HepG2 (cell line): Measurements from ENCODE around the gene STAM. TPM values are rescaled to one million over a fixed set of nuclear protein-coding genes. Genes with fewer than 3 reads are reported as not detected.
A peak's percentile ranks its signal among the peaks of the same experiment; 100 is the strongest.

Source experiments
- DNMT3B ChIP-seq: conservative IDR thresholded peaks from 2 replicates; pipeline ENCODE4 v1.6.1; 2016; ENCODE audit warnings: missing biosample characterization, control low read depth
- GABPB1 ChIP-seq: IDR thresholded peaks from 2 replicates; pipeline ENCODE4 v1.6.1; 2016; ENCODE audit warnings: mild to moderate bottlenecking, missing genetic modification reagents, moderate library complexity, missing compliant biosample characterization
- KMT2B ChIP-seq: IDR thresholded peaks from 2 replicates; pipeline ENCODE4 v1.6.1; 2016; ENCODE audit warnings: missing genetic modification reagents, missing compliant biosample characterization
- NPAS2 ChIP-seq: sonication (generic); formaldehyde crosslinking; IDR thresholded peaks from 2 replicates; pipeline ENCODE4 v1.8.0; 2022; ENCODE audit warnings: mild to moderate bottlenecking, missing genetic modification reagents, borderline replicate concordance
- POLR2G ChIP-seq: fragments of 200-400 bp; formaldehyde crosslinking; IDR thresholded peaks from 2 replicates; pipeline ENCODE4 v1.6.1; 2018; ENCODE audit warnings: mild to moderate bottlenecking, low read depth, low read length, moderate library complexity
- RBM39 ChIP-seq: fragments of 200-400 bp; formaldehyde crosslinking; IDR thresholded peaks from one replicate; pipeline ENCODE4 v1.6.1; 2018; ENCODE audit warnings: antibody characterized with exemption, mild to moderate bottlenecking, low read depth, low read length; ENCODE audit not compliant: poor library complexity, severe bottlenecking
- SP5 ChIP-seq: IDR thresholded peaks from 2 replicates; pipeline ENCODE4 v1.6.1; 2016; ENCODE audit warnings: low read depth, borderline replicate concordance
- TEAD3 ChIP-seq: optimal IDR thresholded peaks from 2 replicates; pipeline ENCODE3; 2016; ENCODE audit warnings: borderline replicate concordance
- TOE1 ChIP-seq: sonication (generic); formaldehyde crosslinking; IDR thresholded peaks from 2 replicates; pipeline ENCODE4 v1.4.0; 2020; ENCODE audit warnings: mild to moderate bottlenecking, missing genetic modification reagents
- ZFP62 ChIP-seq: sonication (generic); formaldehyde crosslinking; IDR thresholded peaks from 2 replicates; pipeline ENCODE4 v1.4.0; 2020; ENCODE audit warnings: missing genetic modification reagents
- ZNF121 ChIP-seq: sonication (generic); formaldehyde crosslinking; IDR thresholded peaks from 2 replicates; pipeline ENCODE4 v1.5.0; 2020; ENCODE audit warnings: mild to moderate bottlenecking, missing genetic modification reagents
- ZNF337 ChIP-seq: sonication (generic); formaldehyde crosslinking; IDR thresholded peaks from 2 replicates; pipeline ENCODE4 v1.5.1; 2020; ENCODE audit warnings: missing genetic modification reagents, low read depth, mild to moderate bottlenecking, borderline replicate concordance
- ZNF367 ChIP-seq: sonication (generic); formaldehyde crosslinking; IDR thresholded peaks from 2 replicates; pipeline ENCODE4 v1.4.0; 2020; ENCODE audit warnings: missing genetic modification reagents, borderline replicate concordance
- ZNF839 ChIP-seq: sonication (generic); formaldehyde crosslinking; IDR thresholded peaks from 2 replicates; pipeline ENCODE4 v1.4.0; 2020; ENCODE audit warnings: missing genetic modification reagents, mild to moderate bottlenecking, borderline replicate concordance
- ZSCAN22 ChIP-seq: sonication (generic); formaldehyde crosslinking; IDR thresholded peaks from 2 replicates; pipeline ENCODE4 v1.4.0; 2020; ENCODE audit warnings: mild to moderate bottlenecking, missing genetic modification reagents
- polyA plus RNA-seq, 8 experiments: library from polyadenylated mRNA; depleted of rRNA in 3 of 8; stranded (reverse) in 7 of 8; unstranded in 1 of 8; fragments of >200 nt; fragmentation: Illumina TruSeq in 4 of 8; extraction: Trizol in 4 of 8; gene quantifications; 2 replicates each; pipeline versions ENCODE4 v1.2.1 to v1.2.3, GENCODE V29; 2011 to 2016; ENCODE audit warnings: low read depth in 4 of 8, missing spikeins in 1 of 8, mixed read lengths in 1 of 8; ENCODE audit not compliant: insufficient read depth in 1 of 8
- total RNA-seq, 5 experiments: library from RNA; depleted of rRNA; stranded (reverse); fragments of >200 nt; fragmentation: Illumina TruSeq; extraction: Trizol; gene quantifications; 2 replicates each; pipeline ENCODE4 v1.2.3, GENCODE V29; 2016; ENCODE audit warnings: low read depth in 1 of 5
- TF ChIP-seq, protein P1 (sequence below): sonication (generic); formaldehyde crosslinking; IDR thresholded peaks from 2 replicates; pipeline ENCODE4 v1.9.0; 2021; ENCODE audit warnings: missing genetic modification reagents, borderline replicate concordance
- TF ChIP-seq, protein P2 (sequence below): sonication (generic); formaldehyde crosslinking; IDR thresholded peaks from 2 replicates; pipeline ENCODE4 v1.5.0; 2020; ENCODE audit warnings: mild to moderate bottlenecking, missing genetic modification reagents, moderate library complexity
- TF ChIP-seq, protein P3 (sequence below): sonication (generic); formaldehyde crosslinking; IDR thresholded peaks from 2 replicates; pipeline ENCODE4 v1.4.0; 2020; ENCODE audit warnings: low read depth, missing genetic modification reagents
- TF ChIP-seq, protein P4 (sequence below): sonication (generic); formaldehyde crosslinking; IDR thresholded peaks from 2 replicates; pipeline ENCODE4 v1.5.0; 2020; ENCODE audit warnings: mild to moderate bottlenecking, missing genetic modification reagents, borderline replicate concordance

The STAM gene
- total and polyA plus RNA-seq, 2 of the 13 experiments (the other 11 are each of a cell fraction or from before 2014, with no cell fraction given) = 19.5 to 25.1 TPM

DNA sequence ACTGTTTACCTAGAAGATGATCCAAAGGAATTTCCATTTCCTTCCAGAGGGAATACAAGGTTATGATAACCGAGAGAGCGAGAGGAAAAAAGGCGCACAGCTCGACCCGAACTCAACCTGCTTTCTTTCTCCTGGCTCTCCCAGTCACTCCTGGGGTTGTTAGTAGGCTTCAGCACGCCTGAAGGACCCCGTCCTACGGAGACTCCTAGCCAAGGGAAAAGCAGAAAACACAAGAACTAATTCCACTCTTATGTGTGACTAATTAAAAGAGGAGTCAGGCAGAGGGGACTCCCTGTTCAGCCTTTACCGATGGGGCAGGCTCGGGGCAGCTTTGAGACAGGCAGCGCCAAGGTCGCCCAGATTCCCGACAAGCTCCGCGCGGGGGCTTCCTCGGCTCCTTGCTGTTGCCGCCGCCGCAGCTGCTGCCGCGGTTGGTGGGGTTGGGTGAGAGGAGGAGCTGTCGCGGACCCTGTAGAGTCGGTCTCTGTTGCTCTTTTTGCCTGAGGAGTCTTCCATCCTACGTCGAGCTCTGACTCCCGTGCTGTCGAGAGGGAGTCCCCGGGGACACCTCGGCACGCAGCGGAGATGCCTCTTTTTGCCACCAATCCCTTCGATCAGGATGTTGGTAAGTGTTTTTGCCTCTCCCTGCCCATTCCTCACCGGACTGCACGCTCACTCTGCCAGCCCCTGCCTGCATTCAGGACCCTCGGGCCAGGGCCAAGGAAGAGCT, at the start of gene STAM (continued):
- TF ChIP-seq POLR2G = peak; percentile 92
- no peak for TF ChIP-seq SP5 (CRISPR knock-in tag)
- 0 out of 2 replicates have a peak, but pooled peaks have one; percentile 39 for TF ChIP-seq TOE1 (CRISPR knock-in tag)
- no peak for TF ChIP-seq RBM39
- no peak for TF ChIP-seq ZNF367 (CRISPR knock-in tag)
- TF ChIP-seq ZFP62 (CRISPR knock-in tag) = no peak
- TF ChIP-seq, protein P1, sequence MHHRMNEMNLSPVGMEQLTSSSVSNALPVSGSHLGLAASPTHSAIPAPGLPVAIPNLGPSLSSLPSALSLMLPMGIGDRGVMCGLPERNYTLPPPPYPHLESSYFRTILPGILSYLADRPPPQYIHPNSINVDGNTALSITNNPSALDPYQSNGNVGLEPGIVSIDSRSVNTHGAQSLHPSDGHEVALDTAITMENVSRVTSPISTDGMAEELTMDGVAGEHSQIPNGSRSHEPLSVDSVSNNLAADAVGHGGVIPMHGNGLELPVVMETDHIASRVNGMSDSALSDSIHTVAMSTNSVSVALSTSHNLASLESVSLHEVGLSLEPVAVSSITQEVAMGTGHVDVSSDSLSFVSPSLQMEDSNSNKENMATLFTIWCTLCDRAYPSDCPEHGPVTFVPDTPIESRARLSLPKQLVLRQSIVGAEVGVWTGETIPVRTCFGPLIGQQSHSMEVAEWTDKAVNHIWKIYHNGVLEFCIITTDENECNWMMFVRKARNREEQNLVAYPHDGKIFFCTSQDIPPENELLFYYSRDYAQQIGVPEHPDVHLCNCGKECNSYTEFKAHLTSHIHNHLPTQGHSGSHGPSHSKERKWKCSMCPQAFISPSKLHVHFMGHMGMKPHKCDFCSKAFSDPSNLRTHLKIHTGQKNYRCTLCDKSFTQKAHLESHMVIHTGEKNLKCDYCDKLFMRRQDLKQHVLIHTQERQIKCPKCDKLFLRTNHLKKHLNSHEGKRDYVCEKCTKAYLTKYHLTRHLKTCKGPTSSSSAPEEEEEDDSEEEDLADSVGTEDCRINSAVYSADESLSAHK (CRISPR knock-in tag) = no peak
- peak; percentile 61; the same call in 1 of the 2 replicates for TF ChIP-seq ZNF839
- TF ChIP-seq, protein P2, sequence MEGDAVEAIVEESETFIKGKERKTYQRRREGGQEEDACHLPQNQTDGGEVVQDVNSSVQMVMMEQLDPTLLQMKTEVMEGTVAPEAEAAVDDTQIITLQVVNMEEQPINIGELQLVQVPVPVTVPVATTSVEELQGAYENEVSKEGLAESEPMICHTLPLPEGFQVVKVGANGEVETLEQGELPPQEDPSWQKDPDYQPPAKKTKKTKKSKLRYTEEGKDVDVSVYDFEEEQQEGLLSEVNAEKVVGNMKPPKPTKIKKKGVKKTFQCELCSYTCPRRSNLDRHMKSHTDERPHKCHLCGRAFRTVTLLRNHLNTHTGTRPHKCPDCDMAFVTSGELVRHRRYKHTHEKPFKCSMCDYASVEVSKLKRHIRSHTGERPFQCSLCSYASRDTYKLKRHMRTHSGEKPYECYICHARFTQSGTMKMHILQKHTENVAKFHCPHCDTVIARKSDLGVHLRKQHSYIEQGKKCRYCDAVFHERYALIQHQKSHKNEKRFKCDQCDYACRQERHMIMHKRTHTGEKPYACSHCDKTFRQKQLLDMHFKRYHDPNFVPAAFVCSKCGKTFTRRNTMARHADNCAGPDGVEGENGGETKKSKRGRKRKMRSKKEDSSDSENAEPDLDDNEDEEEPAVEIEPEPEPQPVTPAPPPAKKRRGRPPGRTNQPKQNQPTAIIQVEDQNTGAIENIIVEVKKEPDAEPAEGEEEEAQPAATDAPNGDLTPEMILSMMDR (CRISPR knock-in tag) = peak; percentile 25; the same call in 1 of the 2 replicates
- peak; percentile 72 for TF ChIP-seq GABPB1
- TF ChIP-seq, protein P3, sequence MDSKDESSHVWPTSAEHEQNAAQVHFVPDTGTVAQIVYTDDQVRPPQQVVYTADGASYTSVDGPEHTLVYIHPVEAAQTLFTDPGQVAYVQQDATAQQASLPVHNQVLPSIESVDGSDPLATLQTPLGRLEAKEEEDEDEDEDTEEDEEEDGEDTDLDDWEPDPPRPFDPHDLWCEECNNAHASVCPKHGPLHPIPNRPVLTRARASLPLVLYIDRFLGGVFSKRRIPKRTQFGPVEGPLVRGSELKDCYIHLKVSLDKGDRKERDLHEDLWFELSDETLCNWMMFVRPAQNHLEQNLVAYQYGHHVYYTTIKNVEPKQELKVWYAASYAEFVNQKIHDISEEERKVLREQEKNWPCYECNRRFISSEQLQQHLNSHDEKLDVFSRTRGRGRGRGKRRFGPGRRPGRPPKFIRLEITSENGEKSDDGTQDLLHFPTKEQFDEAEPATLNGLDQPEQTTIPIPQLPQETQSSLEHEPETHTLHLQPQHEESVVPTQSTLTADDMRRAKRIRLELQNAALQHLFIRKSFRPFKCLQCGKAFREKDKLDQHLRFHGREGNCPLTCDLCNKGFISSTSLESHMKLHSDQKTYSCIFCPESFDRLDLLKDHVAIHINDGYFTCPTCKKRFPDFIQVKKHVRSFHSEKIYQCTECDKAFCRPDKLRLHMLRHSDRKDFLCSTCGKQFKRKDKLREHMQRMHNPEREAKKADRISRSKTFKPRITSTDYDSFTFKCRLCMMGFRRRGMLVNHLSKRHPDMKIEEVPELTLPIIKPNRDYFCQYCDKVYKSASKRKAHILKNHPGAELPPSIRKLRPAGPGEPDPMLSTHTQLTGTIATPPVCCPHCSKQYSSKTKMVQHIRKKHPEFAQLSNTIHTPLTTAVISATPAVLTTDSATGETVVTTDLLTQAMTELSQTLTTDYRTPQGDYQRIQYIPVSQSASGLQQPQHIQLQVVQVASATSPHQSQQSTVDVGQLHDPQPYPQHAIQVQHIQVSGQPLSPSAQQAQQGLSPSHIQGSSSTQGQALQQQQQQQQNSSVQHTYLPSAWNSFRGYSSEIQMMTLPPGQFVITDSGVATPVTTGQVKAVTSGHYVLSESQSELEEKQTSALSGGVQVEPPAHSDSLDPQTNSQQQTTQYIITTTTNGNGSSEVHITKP (CRISPR knock-in tag) = 0 out of 2 replicates have a peak, but pooled peaks have one; percentile 19
- no peak for TF ChIP-seq TEAD3
- TF ChIP-seq, protein P4, sequence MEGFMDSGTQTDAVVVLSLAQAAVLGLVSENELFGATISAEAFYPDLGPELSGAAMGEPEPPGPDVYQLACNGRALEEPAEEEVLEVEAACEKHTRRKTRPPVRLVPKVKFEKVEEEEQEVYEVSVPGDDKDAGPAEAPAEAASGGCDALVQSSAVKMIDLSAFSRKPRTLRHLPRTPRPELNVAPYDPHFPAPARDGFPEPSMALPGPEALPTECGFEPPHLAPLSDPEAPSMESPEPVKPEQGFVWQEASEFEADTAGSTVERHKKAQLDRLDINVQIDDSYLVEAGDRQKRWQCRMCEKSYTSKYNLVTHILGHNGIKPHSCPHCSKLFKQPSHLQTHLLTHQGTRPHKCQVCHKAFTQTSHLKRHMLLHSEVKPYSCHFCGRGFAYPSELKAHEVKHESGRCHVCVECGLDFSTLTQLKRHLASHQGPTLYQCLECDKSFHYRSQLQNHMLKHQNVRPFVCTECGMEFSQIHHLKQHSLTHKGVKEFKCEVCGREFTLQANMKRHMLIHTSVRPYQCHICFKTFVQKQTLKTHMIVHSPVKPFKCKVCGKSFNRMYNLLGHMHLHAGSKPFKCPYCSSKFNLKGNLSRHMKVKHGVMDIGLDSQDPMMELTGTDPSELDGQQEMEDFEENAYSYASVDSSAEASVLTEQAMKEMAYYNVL (CRISPR knock-in tag) = peak; percentile 77
- TF ChIP-seq ZNF121 (CRISPR knock-in tag) = peak; percentile 77
- no peak for TF ChIP-seq ZSCAN22 (CRISPR knock-in tag)
- no peak for TF ChIP-seq NPAS2
- peak; percentile 42; the same call in 1 of the 2 replicates for TF ChIP-seq DNMT3B (CRISPR knock-in tag)
- TF ChIP-seq KMT2B (CRISPR knock-in tag) = peak; percentile 97
- TF ChIP-seq ZNF337 (CRISPR knock-in tag) = no peak
